PC-9 (cell line): ENCODE results near the gene NMRK2.
A peak's percentile ranks its signal among the peaks of the same experiment; 100 is the strongest.

Experiments
- EZH2 ChIP-seq: fragments of 200-600 bp; sonication (generic); IDR thresholded peaks from 2 replicates; pipeline ENCODE4 v1.8.0; 2017; ENCODE audit warnings: antibody characterized with exemption, low read depth
- TF ChIP-seq, protein P1 (sequence below): fragments of 200-600 bp; sonication (generic); conservative IDR thresholded peaks from 2 replicates; pipeline ENCODE4 v1.6.1; 2017; ENCODE audit warnings: mixed run types, antibody characterized with exemption, mild to moderate bottlenecking, moderate library complexity

DNA sequence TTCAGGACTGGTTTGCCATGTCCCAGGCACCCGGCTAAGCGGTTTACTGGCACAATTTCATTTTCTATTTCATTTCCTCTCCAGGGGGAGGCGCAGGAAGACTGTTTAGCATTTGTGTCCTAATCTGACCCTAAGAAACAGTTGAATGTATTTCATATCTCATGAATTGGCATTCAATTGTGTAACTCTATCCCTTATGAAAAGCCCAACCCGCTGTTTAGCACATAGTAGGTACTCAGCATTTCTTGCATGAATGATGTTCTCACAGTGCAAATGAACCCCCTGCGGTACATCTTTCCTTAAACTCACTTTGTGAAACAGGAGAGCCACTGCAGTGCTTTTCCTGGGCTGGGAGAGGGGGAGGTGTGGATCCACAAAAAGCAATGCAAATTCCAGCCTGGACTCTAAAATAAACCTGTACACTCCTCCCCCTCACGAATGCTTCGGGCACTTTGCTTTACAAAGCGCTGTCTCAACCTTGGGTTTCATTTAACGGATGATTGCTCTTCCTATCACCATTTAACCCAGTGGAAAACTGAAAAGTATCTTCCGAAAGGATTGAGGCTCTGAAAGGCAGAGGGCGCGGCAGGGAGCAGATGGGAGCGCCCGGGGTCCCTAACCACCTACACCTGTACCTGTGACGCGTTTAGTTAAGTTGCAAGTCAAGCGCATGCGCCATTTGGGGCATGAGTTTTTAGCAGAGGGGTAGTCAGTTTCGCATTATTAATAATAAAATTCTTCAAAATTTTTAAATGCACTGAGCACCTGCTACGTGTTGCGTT, 53.6 kb downstream of the NMRK2 start:
- TF ChIP-seq, protein P1, sequence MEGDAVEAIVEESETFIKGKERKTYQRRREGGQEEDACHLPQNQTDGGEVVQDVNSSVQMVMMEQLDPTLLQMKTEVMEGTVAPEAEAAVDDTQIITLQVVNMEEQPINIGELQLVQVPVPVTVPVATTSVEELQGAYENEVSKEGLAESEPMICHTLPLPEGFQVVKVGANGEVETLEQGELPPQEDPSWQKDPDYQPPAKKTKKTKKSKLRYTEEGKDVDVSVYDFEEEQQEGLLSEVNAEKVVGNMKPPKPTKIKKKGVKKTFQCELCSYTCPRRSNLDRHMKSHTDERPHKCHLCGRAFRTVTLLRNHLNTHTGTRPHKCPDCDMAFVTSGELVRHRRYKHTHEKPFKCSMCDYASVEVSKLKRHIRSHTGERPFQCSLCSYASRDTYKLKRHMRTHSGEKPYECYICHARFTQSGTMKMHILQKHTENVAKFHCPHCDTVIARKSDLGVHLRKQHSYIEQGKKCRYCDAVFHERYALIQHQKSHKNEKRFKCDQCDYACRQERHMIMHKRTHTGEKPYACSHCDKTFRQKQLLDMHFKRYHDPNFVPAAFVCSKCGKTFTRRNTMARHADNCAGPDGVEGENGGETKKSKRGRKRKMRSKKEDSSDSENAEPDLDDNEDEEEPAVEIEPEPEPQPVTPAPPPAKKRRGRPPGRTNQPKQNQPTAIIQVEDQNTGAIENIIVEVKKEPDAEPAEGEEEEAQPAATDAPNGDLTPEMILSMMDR = peak; percentile 59; the same call in 1 of the 2 replicates
- no peak for TF ChIP-seq EZH2
